Ishikawa (cell line): ENCODE measurements around the gene PLS1.
A peak's percentile ranks its signal among the peaks of the same experiment; 100 is the strongest.

Source experiments
- CEBPB ChIP-seq: IDR thresholded peaks from 2 replicates; pipeline ENCODE4 v1.6.1; 2012
- CREB1 ChIP-seq: IDR thresholded peaks from 2 replicates; pipeline ENCODE4 v1.6.1; 2012; ENCODE audit warnings: low read depth
- EGR1 ChIP-seq: IDR thresholded peaks from 2 replicates; pipeline ENCODE4 v1.6.1; 2012
- EP300 ChIP-seq: IDR thresholded peaks from 2 replicates; pipeline ENCODE4 v1.6.1; 2012; ENCODE audit warnings: borderline replicate concordance
- FOXM1 ChIP-seq: IDR thresholded peaks from 2 replicates; pipeline ENCODE4 v1.6.1; 2012; ENCODE audit warnings: low read depth, borderline replicate concordance
- MAX ChIP-seq: IDR thresholded peaks from 2 replicates; pipeline ENCODE4 v1.6.1; 2012
- NFIC ChIP-seq: IDR thresholded peaks from 2 replicates; pipeline ENCODE4 v1.6.1; 2012
- RAD21 ChIP-seq: IDR thresholded peaks from 2 replicates; pipeline ENCODE4 v1.6.1; 2012; ENCODE audit warnings: low read depth
- REST ChIP-seq: IDR thresholded peaks from 2 replicates; pipeline ENCODE4 v1.6.1; 2012; ENCODE audit warnings: low read depth, mild to moderate bottlenecking
- TAF1 ChIP-seq: IDR thresholded peaks from 2 replicates; pipeline ENCODE4 v1.6.1; 2012; ENCODE audit warnings: low read depth, mild to moderate bottlenecking
- TCF12 ChIP-seq: IDR thresholded peaks from 2 replicates; pipeline ENCODE4 v1.6.1; 2012; ENCODE audit warnings: low read depth
- TEAD4 ChIP-seq: IDR thresholded peaks from 2 replicates; pipeline ENCODE4 v1.6.1; 2012
- YY1 ChIP-seq: IDR thresholded peaks from 2 replicates; pipeline ENCODE4 v1.6.1; 2012; ENCODE audit warnings: low read depth
- ZBTB7A ChIP-seq: IDR thresholded peaks from 2 replicates; pipeline ENCODE4 v1.6.1; 2012; ENCODE audit warnings: low read depth
- TF ChIP-seq, protein P1 (sequence below): IDR thresholded peaks from 2 replicates; pipeline ENCODE4 v1.6.1; 2012

Gene PLS1

GRCh38 chr3:142706321-142707127 lies 110.3 kb downstream of the PLS1 start:
- TF ChIP-seq CEBPB = peak; percentile 86
- TF ChIP-seq FOXM1 = no peak

DNA sequence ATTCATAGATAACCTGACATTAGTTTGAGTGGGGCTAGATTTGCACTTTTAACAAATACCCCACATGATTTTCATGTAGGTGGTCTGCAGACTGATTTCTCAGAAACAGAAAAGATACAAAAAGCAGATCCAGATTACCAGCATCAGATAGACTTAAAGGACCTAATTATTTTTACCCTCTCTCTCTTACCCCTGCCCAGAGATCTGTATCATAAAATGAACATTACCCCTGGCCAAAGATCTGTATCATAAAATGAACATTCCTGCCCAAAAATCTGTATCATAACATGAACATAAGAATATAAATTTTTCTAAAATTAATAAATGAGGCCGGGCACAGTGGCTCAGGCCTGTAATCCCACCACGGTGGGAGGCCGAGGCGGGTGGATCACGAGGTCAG lies 113.0 kb downstream of the PLS1 start:
- TF ChIP-seq EP300 (no peak), ZBTB7A (no peak), RAD21 (no peak), MAX (no peak), EGR1 (no peak), TEAD4 (no peak), CEBPB (no peak), TCF12 (no peak), TAF1 (no peak), NFIC (no peak), REST (no peak), YY1 (no peak), CREB1 (no peak), FOXM1 (no peak)
- TF ChIP-seq, protein P1, sequence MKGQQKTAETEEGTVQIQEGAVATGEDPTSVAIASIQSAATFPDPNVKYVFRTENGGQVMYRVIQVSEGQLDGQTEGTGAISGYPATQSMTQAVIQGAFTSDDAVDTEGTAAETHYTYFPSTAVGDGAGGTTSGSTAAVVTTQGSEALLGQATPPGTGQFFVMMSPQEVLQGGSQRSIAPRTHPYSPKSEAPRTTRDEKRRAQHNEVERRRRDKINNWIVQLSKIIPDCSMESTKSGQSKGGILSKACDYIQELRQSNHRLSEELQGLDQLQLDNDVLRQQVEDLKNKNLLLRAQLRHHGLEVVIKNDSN = no peak

DNA sequence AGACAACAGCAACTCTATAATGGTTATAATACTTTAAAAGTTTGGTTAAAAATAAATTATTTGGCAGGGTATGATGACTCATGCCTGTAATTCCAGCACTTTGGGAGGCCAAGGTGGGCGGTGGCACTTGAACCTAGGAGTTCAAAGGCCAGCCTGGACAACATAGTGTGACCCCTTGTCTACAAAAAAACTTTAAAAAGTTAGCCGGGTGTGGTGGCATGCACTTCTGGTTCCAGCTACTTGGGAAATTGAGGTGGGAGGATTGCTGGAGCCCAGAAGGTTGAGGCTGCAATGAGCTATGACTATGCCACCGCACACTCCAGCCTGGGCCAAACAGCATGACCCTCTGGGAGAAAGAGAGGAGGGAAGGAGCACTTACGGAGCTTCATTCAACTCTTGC lies 119.9 kb downstream of the PLS1 start:
- no peak for TF ChIP-seq EP300
- no peak for TF ChIP-seq MAX
- TF ChIP-seq TEAD4 = no peak
- TF ChIP-seq ZBTB7A = no peak
- no peak for TF ChIP-seq REST
- no peak for TF ChIP-seq TCF12
- no peak for TF ChIP-seq RAD21
- no peak for TF ChIP-seq NFIC
- no peak for TF ChIP-seq YY1
- no peak for TF ChIP-seq TAF1
- TF ChIP-seq EGR1 = no peak
- TF ChIP-seq CEBPB = no peak
- TF ChIP-seq FOXM1 = no peak
- TF ChIP-seq CREB1 = no peak
- TF ChIP-seq, protein P1 = no peak

DNA sequence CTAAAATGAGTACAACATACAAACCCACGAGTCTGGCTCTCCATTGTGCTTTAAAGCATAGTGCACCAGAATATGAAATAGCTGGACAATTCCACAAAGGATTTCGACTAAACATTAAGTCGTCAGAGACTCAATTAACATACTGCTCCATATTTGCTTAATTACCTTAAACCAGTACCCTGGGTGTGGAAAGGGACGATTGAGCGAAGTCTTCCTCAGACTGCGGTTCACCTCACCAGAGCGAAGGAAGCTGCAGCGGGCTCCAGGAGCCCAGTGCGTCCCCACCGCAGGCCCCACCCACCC lies 127.4 kb downstream of the PLS1 start:
- no peak for TF ChIP-seq TEAD4
- no peak for TF ChIP-seq ZBTB7A
- TF ChIP-seq FOXM1 = no peak
- TF ChIP-seq YY1 = no peak
- TF ChIP-seq, protein P1 = no peak
- no peak for TF ChIP-seq NFIC

- TF ChIP-seq REST (no peak), EP300 (no peak), YY1 (no peak), CEBPB (no peak), RAD21 (no peak), FOXM1 (no peak), TEAD4 (no peak), MAX (no peak), TCF12 (no peak), ZBTB7A (no peak), CREB1 (no peak), EGR1 (no peak), NFIC (no peak)
- TF ChIP-seq, protein P1 = no peak
Measured at GRCh38 chr3:142723968-142724681, 127.9 kb downstream of the PLS1 start, which contains the start of gene TRPC1. TSS of gene TRPC1 (plus strand) at chr3:142724034. CDS start at chr3:142724560, 526 bp downstream.
